Pancreas (tissue), 10 donors: Measurements from ENCODE around the gene CDK14. TPM values are rescaled to one million over a fixed set of nuclear protein-coding genes. Genes with fewer than 3 reads are reported as not detected.

Experiments used
- ATAC-seq, 4 donors: fragments of 200-7000 bp; cut with Tn5 transposase; one replicate each; pipeline versions ENCODE4 v1.8.0 to v1.9.1; 2020; ENCODE audit warnings: mild to moderate bottlenecking in 4 of 4, moderate library complexity in 4 of 4
- DNase-seq, 6 donors: peaks; one replicate each; pipeline ENCODE4 v3.0.0-alpha.2; 2020
- FAIRE-seq: peaks from 2 replicates; lab custom pipeline; 2012; peaks lifted over from hg19 to GRCh38; lab: Jason Lieb, UNC
- H3K27ac ChIP-seq, 4 donors: fragments of 200-600 bp; sonication (generic); 1 replicate in 3 of 4; 2 replicates in 1 of 4; pipeline versions ENCODE4 v1.5.0 to v1.8.0; 2020
- H3K27me3 ChIP-seq, 4 donors: fragments of 200-600 bp; one replicate each; pipeline ENCODE4 v1.8.0; 2021
- H3K36me3 ChIP-seq, 3 donors: fragments of 200-600 bp; sonication (generic) in 1 of 3; one replicate each; pipeline versions ENCODE4 v1.5.0 to v1.8.0; 2020 to 2021
- H3K4me1 ChIP-seq, 3 donors: fragments of 200-600 bp; one replicate each; pipeline ENCODE4 v1.8.0; 2021
- H3K4me3 ChIP-seq, 4 donors: fragments of 200-600 bp; sonication (generic) in 2 of 4; one replicate each; pipeline versions ENCODE4 v1.5.0 to v1.8.0; 2020 to 2021
- H3K9me3 ChIP-seq, 4 donors: fragments of 200-600 bp; one replicate each; pipeline ENCODE4 v1.8.0; 2021
- CTCF ChIP-seq, 4 donors: fragments of 200-600 bp; sonication (generic) in 3 of 4; IDR thresholded peaks; one replicate each; pipeline versions ENCODE4 v1.5.0 to v1.8.0; 2021; ENCODE audit warnings: antibody characterized with exemption in 4 of 4
- WGBS, 2 donors: extraction: QIAGEN DNeasy Blood & Tissue Kit; methylation state at CpG; one replicate each; pipeline ENCODE4 v1.1.7; 2013; 5-methylcytosine and 5-hydroxymethylcytosine counted together
- intact Hi-C, 3 donors: fragments of 100-400 bp; cut with DNase I; formaldehyde crosslinking; loops; one replicate each; pipeline versions ENCODE4 v1.11.1 to v1.14.2; 2022
- polyA plus RNA-seq, 2 donors: library from polyadenylated mRNA; stranded (reverse); fragments of 200-250 nt; gene quantifications; one replicate each; pipeline ENCODE4 v1.2.3, GENCODE V29; 2013
- total RNA-seq, 6 donors: library from RNA; stranded (reverse); fragmentation: NEBNext Ultra II Directional in 4 of 6; extraction: Animal tissue kit (Norgen Biotek cat#: 25700) in 4 of 6; gene quantifications; one replicate each; pipeline versions ENCODE4 v1.2.1 to v1.2.4, GENCODE V29; 2021 to 2023
- donor health status: healthy with polysubstance abuse.
- donor health status: DM: no; HTN: no; CAD: no; lungs with moderate emphysema.
- donor health status: DM: no; HTN: no; CAD: no.
- donor health status: control.
- donor health status: control.
- donor health status: Bipolar disorder and iron deficiency.
- donor health status: DM: yes; HTN: yes; CAD: no.
- donor health status: DM: no; HTN: no; CAD: no.
- donor health status: DM: no; HTN: no; CAD: no.
- donor health status: DM: yes; HTN: yes; CAD: no.

Gene CDK14
- total and polyA plus RNA-seq, 8 donors, result 4.5 to 48.3 (median 24.7) TPM

GRCh38 chr7:90995996-90996395 lies 399.9 kb downstream of the CDK14 start:
- no peak for ATAC-seq
- FAIRE-seq, result no peak
- WGBS, 2 donors, result 84 to 87% methylated on average over 2 of the region's 2 CpGs
- Histone ChIP-seq H3K27me3 (no peaks in the 10 kb centered on the region), H3K27ac (no peak overlapping the region), H3K4me1 (no peaks in the 10 kb centered on the region), H3K36me3 (no peaks in the 10 kb centered on the region), H3K4me3 (no peak overlapping the region), H3K9me3 (no peaks in the 10 kb centered on the region)
- intact Hi-C loops, result no loop called here
- no peak for TF ChIP-seq CTCF (IDR thresholded peaks at IDR 0.05)
- DNase-seq, result no peak

GRCh38 chr7:90999989-91000979 lies 404.2 kb downstream of the CDK14 start:
- no peak for DNase-seq
- TF ChIP-seq CTCF (IDR thresholded peaks at IDR 0.05), result no peak
- 83 to 84% methylated on average over 5 of the region's 5 CpGs for WGBS, 2 donors
- intact Hi-C loops, result no loop called here
- Histone ChIP-seq H3K4me1 (no peaks in the 10 kb centered on the region), H3K27ac (no peak overlapping the region), H3K9me3 (no peaks in the 10 kb centered on the region), H3K27me3 (no peaks in the 10 kb centered on the region), H3K4me3 (no peak overlapping the region), H3K36me3 (no peaks in the 10 kb centered on the region)
- no peak for FAIRE-seq
- ATAC-seq, result no peak

GRCh38 chr7:91005024-91005423 lies 408.9 kb downstream of the CDK14 start:
- FAIRE-seq, result no peak
- no peaks in the 10 kb centered on the region for H3K36me3 ChIP-seq
- ATAC-seq, result no peak
- no peaks in the 10 kb centered on the region for H3K27me3 ChIP-seq
- no peaks in the 10 kb centered on the region for H3K4me1 ChIP-seq
- H3K9me3 ChIP-seq, result no peaks in the 10 kb centered on the region
- no peak overlapping the region for H3K4me3 ChIP-seq
- intact Hi-C loops, result no loop called here
- WGBS, 2 donors, result 79 to 91% methylated on average over 4 of the region's 4 CpGs
- DNase-seq, result peak in 2 of 6 donors; percentile 19 to 44
- TF ChIP-seq CTCF (IDR thresholded peaks at IDR 0.05), result no peak
- H3K27ac ChIP-seq, result no peak overlapping the region

GRCh38 chr7:91005841-91006240 lies 409.7 kb downstream of the CDK14 start:
- no peak for TF ChIP-seq CTCF (IDR thresholded peaks at IDR 0.05)
- intact Hi-C loops, result no loop called here
- Histone ChIP-seq H3K4me3 (no peak overlapping the region), H3K27ac (no peak overlapping the region), H3K4me1 (no peaks in the 10 kb centered on the region), H3K9me3 (no peaks in the 10 kb centered on the region), H3K36me3 (no peaks in the 10 kb centered on the region), H3K27me3 (no peaks in the 10 kb centered on the region)
- DNase-seq (peak in 1 of 6 donors; percentile 15), ATAC-seq (no peak), FAIRE-seq (no peak)
- 88 to 91% methylated on average over 9 of the region's 9 CpGs for WGBS, 2 donors

- H3K36me3 ChIP-seq, result no peaks in the 10 kb centered on the region
- intact Hi-C loops, result no loop called here
- no peaks in the 10 kb centered on the region for H3K4me1 ChIP-seq
- DNase-seq (no peak), FAIRE-seq (no peak), ATAC-seq (no peak)
- H3K9me3 ChIP-seq, result no peaks in the 10 kb centered on the region
- H3K27ac ChIP-seq, result no peak overlapping the region
- H3K27me3 ChIP-seq, result no peaks in the 10 kb centered on the region
- TF ChIP-seq CTCF (IDR thresholded peaks at IDR 0.05), result no peak
- H3K4me3 ChIP-seq, result no peak overlapping the region
- WGBS, 2 donors, result 75 to 76% methylated on average over 1 of the region's 1 CpG
These were observed 411.2 kb downstream of the CDK14 start for GRCh38 chr7:91007371-91007770.
